Astrocyte (in vitro differentiated cells and primary cell): Measurements from ENCODE around the gene TMCC1. TPM values are rescaled to one million over a fixed set of nuclear protein-coding genes. Genes with fewer than 3 reads are reported as not detected.

Source experiments
- DNase-seq: peaks from one replicate; pipeline ENCODE4 v3.0.0-alpha.2; 2010; ENCODE audit warnings: low read depth
- FAIRE-seq: peaks from 2 replicates; lab custom pipeline; 2011; peaks lifted over from hg19 to GRCh38; lab: Jason Lieb, UNC
- H2AFZ ChIP-seq: 2 replicates; pipeline ENCODE4 v1.6.0; 2012; ENCODE audit warnings: low read depth, low read length, inconsistent platforms
- H3K27ac ChIP-seq: 2 replicates; pipeline ENCODE4 v1.5.1; 2011; ENCODE audit warnings: low read depth, low read length, inconsistent platforms
- H3K27me3 ChIP-seq: 2 replicates; pipeline ENCODE4 v1.6.0; 2011; ENCODE audit warnings: low read length, inconsistent platforms; ENCODE audit not compliant: insufficient read depth
- H3K36me3 ChIP-seq: 2 replicates; pipeline ENCODE4 v1.5.1; 2011; ENCODE audit warnings: low read length, inconsistent platforms; ENCODE audit not compliant: insufficient read depth
- H3K4me1 ChIP-seq: 2 replicates; pipeline ENCODE4 v1.5.1; 2011; ENCODE audit warnings: low read length, inconsistent platforms; ENCODE audit not compliant: insufficient read depth
- H3K4me2 ChIP-seq: 2 replicates; pipeline ENCODE4 v1.6.0; 2012; ENCODE audit warnings: low read length, inconsistent platforms
- H3K4me3 ChIP-seq: 2 replicates; pipeline ENCODE4 v1.5.1; 2011; ENCODE audit warnings: low read depth, mild to moderate bottlenecking, low read length, inconsistent platforms; ENCODE audit not compliant: insufficient read depth
- H3K79me2 ChIP-seq: 2 replicates; pipeline ENCODE4 v1.6.0; 2012; ENCODE audit warnings: mild to moderate bottlenecking, low read length, inconsistent platforms; ENCODE audit not compliant: insufficient read depth
- H3K9ac ChIP-seq: 2 replicates; pipeline ENCODE4 v1.6.0; 2012; ENCODE audit warnings: mild to moderate bottlenecking, low read length, inconsistent platforms
- H3K9me3 ChIP-seq: 2 replicates; pipeline ENCODE4 v1.5.1; 2012; ENCODE audit warnings: low read depth, mild to moderate bottlenecking, low read length, inconsistent platforms; ENCODE audit not compliant: insufficient read depth
- H4K20me1 ChIP-seq: 2 replicates; pipeline ENCODE4 v1.6.0; 2012; ENCODE audit warnings: low read length, inconsistent platforms; ENCODE audit not compliant: insufficient read depth
- H3K27ac Mint-ChIP-seq: one replicate; pipeline ENCODE4 v1.8.0; 2021; ENCODE audit warnings: mild to moderate bottlenecking, mixed read lengths; ENCODE audit not compliant: unreplicated experiment
- H3K27me3 Mint-ChIP-seq: one replicate; pipeline ENCODE4 v1.8.0; 2021; ENCODE audit warnings: low read depth, mixed read lengths; ENCODE audit not compliant: unreplicated experiment
- H3K36me3 Mint-ChIP-seq: one replicate; pipeline ENCODE4 v1.8.0; 2021; ENCODE audit warnings: low read depth, mixed read lengths; ENCODE audit not compliant: unreplicated experiment
- H3K4me1 Mint-ChIP-seq: one replicate; pipeline ENCODE4 v1.8.0; 2021; ENCODE audit warnings: low read depth, mixed read lengths; ENCODE audit not compliant: unreplicated experiment
- H3K4me3 Mint-ChIP-seq: one replicate; pipeline ENCODE4 v1.8.0; 2021; ENCODE audit warnings: mild to moderate bottlenecking, moderate library complexity, mixed read lengths; ENCODE audit not compliant: unreplicated experiment
- H3K9me3 Mint-ChIP-seq: one replicate; pipeline ENCODE4 v1.8.0; 2021; ENCODE audit warnings: mild to moderate bottlenecking, mixed read lengths; ENCODE audit not compliant: unreplicated experiment
- CTCF ChIP-seq: IDR thresholded peaks from 2 replicates; pipeline ENCODE4 v1.5.1; 2011; ENCODE audit warnings: low read depth, mild to moderate bottlenecking, inconsistent platforms, low read length, moderate library complexity; ENCODE audit not compliant: insufficient read depth
- EZH2 ChIP-seq: IDR thresholded peaks from 2 replicates; pipeline ENCODE4 v1.6.1; 2012; ENCODE audit warnings: mild to moderate bottlenecking, low read length, inconsistent platforms; ENCODE audit not compliant: insufficient read depth
- total RNA-seq: library from RNA; stranded (reverse); gene quantifications from 2 replicates; pipeline ENCODE4 v1.2.1, GENCODE V29; 2021

TMCC1 gene
- total RNA-seq, 1 donor from 2014 or later, result 37.9 TPM

GRCh38 chr3:129600348-129600747, 293.2 kb downstream of the TMCC1 start:
- Mint-ChIP-seq H3K27ac (peak overlapping the region; percentile 38), H3K9me3 (no peaks in the 10 kb centered on the region), H3K4me3 (peak overlapping the region; percentile 45), H3K4me1 (peaks cover 74% of the 10 kb centered on the region), H3K36me3 (peaks cover 2% of the 10 kb centered on the region), H3K27me3 (no peaks in the 10 kb centered on the region)
- no peaks in the 10 kb centered on the region for H3K9me3 ChIP-seq
- no peak overlapping the region for H3K4me2 ChIP-seq
- no peaks in the 10 kb centered on the region for H3K27me3 ChIP-seq
- no peak for TF ChIP-seq CTCF
- no peak for TF ChIP-seq EZH2
- peaks cover 40% of the 10 kb centered on the region for H4K20me1 ChIP-seq
- H3K4me1 ChIP-seq, result peaks cover 73% of the 10 kb centered on the region
- peaks cover 89% of the 10 kb centered on the region for H3K79me2 ChIP-seq
- H2AFZ ChIP-seq, result no peak overlapping the region
- no peaks in the 10 kb centered on the region for H3K36me3 ChIP-seq
- FAIRE-seq (no peak), DNase-seq (no peak)
- peak overlapping the region; percentile 52 for H3K9ac ChIP-seq
- no peak overlapping the region for H3K4me3 ChIP-seq
- peak overlapping the region; percentile 64 for H3K27ac ChIP-seq

DNA sequence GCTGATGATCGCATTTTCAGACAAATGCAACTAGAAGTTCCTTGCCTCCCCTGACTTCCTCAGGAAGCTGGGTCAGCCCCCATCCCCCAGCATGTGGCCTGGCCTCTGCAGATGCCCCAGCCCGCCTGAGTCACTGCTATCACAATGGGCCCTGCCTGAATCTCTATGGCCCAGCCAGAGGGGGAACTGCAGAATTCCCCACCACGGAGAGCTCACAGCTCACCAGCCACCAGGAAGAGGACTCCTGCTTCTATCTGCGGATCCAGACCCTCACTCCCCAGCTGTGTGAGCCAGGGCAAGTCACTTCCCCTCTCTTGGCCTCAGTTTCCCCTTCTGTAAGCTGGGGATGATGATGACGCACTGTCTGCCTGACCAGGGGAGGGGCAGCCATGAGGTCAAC, 293.9 kb downstream of the TMCC1 start:
- Histone ChIP-seq H3K4me1 (peaks cover 68% of the 10 kb centered on the region), H3K36me3 (no peaks in the 10 kb centered on the region), H3K4me2 (peak overlapping the region; percentile 75), H3K27me3 (no peaks in the 10 kb centered on the region), H2AFZ (peak overlapping the region; percentile 19), H3K9me3 (no peaks in the 10 kb centered on the region), H3K79me2 (peaks cover 90% of the 10 kb centered on the region), H3K9ac (peak overlapping the region; percentile 52), H3K4me3 (peak overlapping the region; percentile 16), H3K27ac (peak overlapping the region; percentile 64), H4K20me1 (peaks cover 36% of the 10 kb centered on the region)
- Mint-ChIP-seq H3K27ac (peak overlapping the region; percentile 86), H3K4me1 (peaks cover 74% of the 10 kb centered on the region), H3K9me3 (no peaks in the 10 kb centered on the region), H3K36me3 (peaks cover 2% of the 10 kb centered on the region), H3K4me3 (peak overlapping the region; percentile 70), H3K27me3 (no peaks in the 10 kb centered on the region)
- FAIRE-seq, result no peak
- TF ChIP-seq EZH2, result no peak
- no peak for TF ChIP-seq CTCF
- DNase-seq, result peak; percentile 77

- H3K27ac ChIP-seq, result peak overlapping the region; percentile 64
- H3K9ac ChIP-seq, result peak overlapping the region; percentile 52
- H3K36me3 Mint-ChIP-seq, result peaks cover 2% of the 10 kb centered on the region
- H3K36me3 ChIP-seq, result no peaks in the 10 kb centered on the region
- peaks cover 89% of the 10 kb centered on the region for H3K79me2 ChIP-seq
- H3K9me3 Mint-ChIP-seq, result no peaks in the 10 kb centered on the region
- peaks cover 30% of the 10 kb centered on the region for H4K20me1 ChIP-seq
- peak overlapping the region; percentile 75 for H3K4me2 ChIP-seq
- no peaks in the 10 kb centered on the region for H3K27me3 ChIP-seq
- H3K27me3 Mint-ChIP-seq, result no peaks in the 10 kb centered on the region
- no peaks in the 10 kb centered on the region for H3K9me3 ChIP-seq
- peaks cover 78% of the 10 kb centered on the region for H3K4me1 Mint-ChIP-seq
- H3K27ac Mint-ChIP-seq, result peak overlapping the region; percentile 86
- peaks cover 63% of the 10 kb centered on the region for H3K4me1 ChIP-seq
- TF ChIP-seq EZH2 (no peak), CTCF (no peak)
- H3K4me3 ChIP-seq, result peak overlapping the region; percentile 16
- DNase-seq (no peak), FAIRE-seq (no peak)
- H3K4me3 Mint-ChIP-seq, result no peak overlapping the region
- no peak overlapping the region for H2AFZ ChIP-seq
Measured at GRCh38 chr3:129599073-129599472, 294.4 kb downstream of the TMCC1 start.
